OCI-M1 (cell line): ENCODE data around the gene LATS2.

Experiments used
- DNase-seq: peaks from one replicate; lab custom pipeline; 2025; lab: John Stamatoyannopoulos, UW

Gene LATS2

GRCh38 chr13:21015284-21015683 is 46.1 kb downstream of the LATS2 start:
- DNase-seq = no peak

- no peak for DNase-seq
These were observed 46.8 kb downstream of the LATS2 start for GRCh38 chr13:21014502-21015170.

- DNase-seq = no peak
These were observed 47.3 kb downstream of the LATS2 start for GRCh38 chr13:21014139-21014501.

- no peak for DNase-seq
These were observed 47.7 kb downstream of the LATS2 start for GRCh38 chr13:21013682-21014038.

GRCh38 chr13:21012841-21013681 is 48.3 kb downstream of the LATS2 start:
- DNase-seq = no peak

GRCh38 chr13:21012211-21012610 is 49.2 kb downstream of the LATS2 start:
- no peak for DNase-seq

GRCh38 chr13:21011378-21011777 is 50.0 kb downstream of the LATS2 start:
- DNase-seq = no peak

- DNase-seq = peak; percentile 85
These were observed 50.8 kb downstream of the LATS2 start for GRCh38 chr13:21010621-21011020.

- no peak for DNase-seq
These were observed 52.4 kb downstream of the LATS2 start for GRCh38 chr13:21009036-21009435.

GRCh38 chr13:21008026-21008425 is 53.4 kb downstream of the LATS2 start:
- DNase-seq = no peak

- DNase-seq = no peak
These were observed 55.0 kb downstream of the LATS2 start for GRCh38 chr13:21006141-21007005.

- no peak for DNase-seq
These were observed 56.2 kb downstream of the LATS2 start for GRCh38 chr13:21005193-21005592.

GRCh38 chr13:21001471-21001870 is 59.9 kb downstream of the LATS2 start:
- no peak for DNase-seq

GRCh38 chr13:21000647-21001046 is 60.7 kb downstream of the LATS2 start:
- no peak for DNase-seq

- DNase-seq = no peak
These were observed 62.6 kb downstream of the LATS2 start for GRCh38 chr13:20998649-20999415.

- DNase-seq = no peak
These were observed 63.9 kb downstream of the LATS2 start for GRCh38 chr13:20997301-20998161.

GRCh38 chr13:20995245-20995838 is 66.0 kb downstream of the LATS2 start:
- peak; percentile 48 for DNase-seq

- no peak for DNase-seq
These were observed 67.0 kb downstream of the LATS2 start for GRCh38 chr13:20994441-20994821.

- DNase-seq = peak; percentile 85
These were observed 67.5 kb downstream of the LATS2 start for GRCh38 chr13:20993661-20994440.

GRCh38 chr13:20993211-20993610 is 68.2 kb downstream of the LATS2 start:
- no peak for DNase-seq
